HG03469 (cell line): ENCODE measurements around the gene ERH.
A peak's percentile ranks its signal among the peaks of the same experiment; 100 is the strongest.
"Not testable (repeated sequence)": the region's sequence is repeated elsewhere in the genome, so short reads cannot be mapped to it uniquely, and the experiment has no call there.

Experiments
- ATAC-seq: cut with Tn5 transposase; IDR thresholded peaks from one replicate; pipeline ENCODE4 v1.9.1; 2021; ENCODE audit warnings: mild to moderate bottlenecking, moderate library complexity, moderate number of reproducible peaks; ENCODE audit not compliant: unreplicated experiment

The ERH gene

DNA sequence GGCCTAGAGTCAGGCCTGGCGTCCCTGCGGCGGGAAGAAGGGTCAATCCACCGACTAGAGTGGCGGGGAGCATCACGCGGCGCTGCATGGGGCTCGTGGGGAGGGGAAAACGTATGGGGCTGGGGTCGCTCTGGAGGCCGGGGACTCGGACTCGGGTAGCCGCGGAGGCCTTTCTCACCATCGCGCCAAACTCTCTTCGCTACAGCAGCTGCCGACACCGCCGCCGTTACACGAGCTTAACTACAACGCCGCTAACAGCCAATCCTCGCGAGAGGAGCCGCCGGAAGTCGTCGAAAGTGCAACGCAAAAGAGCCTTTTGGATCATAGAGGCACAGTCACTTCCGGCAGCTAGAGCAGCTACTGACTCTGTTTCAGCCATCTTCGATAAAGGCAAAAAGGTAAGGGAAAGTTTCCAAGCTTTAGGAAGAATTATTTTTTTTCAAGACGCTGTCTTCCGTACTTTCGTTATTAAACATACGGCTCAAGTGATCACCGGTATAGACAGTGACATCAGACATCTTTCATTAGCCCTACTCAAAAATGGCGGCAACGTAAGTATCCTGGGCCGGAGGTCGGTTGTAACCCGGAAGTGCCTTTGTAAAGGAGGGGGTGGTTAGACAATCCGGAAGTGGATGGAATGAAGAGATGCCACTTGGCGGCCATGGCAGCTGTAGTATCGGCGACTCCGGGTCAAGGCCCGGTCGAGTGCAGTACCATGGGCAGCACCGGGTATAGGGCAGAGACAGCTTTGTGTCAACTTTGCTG, at the start of gene ERH, which contains the start of gene SLC39A9:
Gene ERH, minus strand, starts transcription at position 247 of the 765 bp plus-strand sequence. Its CDS starts 66 bp downstream, at position 181.
Gene SLC39A9, plus strand, starts transcription at position 640 of the 765 bp plus-strand sequence. CDS start 678 bp downstream, outside the sequence.
- ATAC-seq: peak; percentile 76

DNA sequence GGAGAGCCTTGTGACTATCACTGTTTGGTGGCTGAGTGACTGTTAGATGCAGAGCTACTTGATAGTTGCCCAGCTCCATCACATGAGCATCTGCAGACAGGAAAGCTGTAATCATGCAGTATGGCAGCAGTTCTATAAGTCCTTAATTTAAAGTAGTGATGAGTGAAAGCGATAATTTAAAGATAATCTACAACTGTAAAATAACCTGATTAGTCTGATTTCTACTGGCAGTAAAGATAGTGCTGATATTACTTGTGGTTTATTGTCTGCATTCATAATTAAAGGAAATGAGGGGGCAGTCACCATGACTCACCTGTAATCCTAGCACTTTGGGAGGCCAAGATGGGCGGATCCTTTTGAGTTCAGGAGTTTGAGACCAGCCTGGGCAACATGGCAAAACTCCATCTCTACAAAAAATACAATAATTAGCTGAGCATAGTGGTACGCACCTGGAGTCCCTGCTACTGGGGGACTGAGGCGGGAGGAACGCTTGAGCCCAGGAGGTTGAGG, 45.3 kb upstream of the ERH start:
- no peak for ATAC-seq

DNA sequence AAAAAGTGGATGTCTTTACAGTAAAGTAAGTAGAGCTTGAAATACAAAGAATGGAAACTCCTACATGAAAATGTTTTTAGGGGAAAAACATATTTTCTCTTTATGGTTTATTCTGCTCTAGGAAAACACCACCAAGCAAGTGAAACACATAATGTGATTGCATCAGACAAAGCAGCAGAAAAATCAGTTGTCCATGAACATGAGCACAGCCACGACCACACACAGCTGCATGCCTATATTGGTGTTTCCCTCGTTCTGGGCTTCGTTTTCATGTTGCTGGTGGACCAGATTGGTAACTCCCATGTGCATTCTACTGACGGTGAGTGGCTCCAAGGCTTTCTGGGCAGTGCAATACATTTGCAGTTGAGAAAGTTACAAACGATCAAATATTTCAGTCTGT, 43.8 kb upstream of the ERH start:
- ATAC-seq: no peak

DNA sequence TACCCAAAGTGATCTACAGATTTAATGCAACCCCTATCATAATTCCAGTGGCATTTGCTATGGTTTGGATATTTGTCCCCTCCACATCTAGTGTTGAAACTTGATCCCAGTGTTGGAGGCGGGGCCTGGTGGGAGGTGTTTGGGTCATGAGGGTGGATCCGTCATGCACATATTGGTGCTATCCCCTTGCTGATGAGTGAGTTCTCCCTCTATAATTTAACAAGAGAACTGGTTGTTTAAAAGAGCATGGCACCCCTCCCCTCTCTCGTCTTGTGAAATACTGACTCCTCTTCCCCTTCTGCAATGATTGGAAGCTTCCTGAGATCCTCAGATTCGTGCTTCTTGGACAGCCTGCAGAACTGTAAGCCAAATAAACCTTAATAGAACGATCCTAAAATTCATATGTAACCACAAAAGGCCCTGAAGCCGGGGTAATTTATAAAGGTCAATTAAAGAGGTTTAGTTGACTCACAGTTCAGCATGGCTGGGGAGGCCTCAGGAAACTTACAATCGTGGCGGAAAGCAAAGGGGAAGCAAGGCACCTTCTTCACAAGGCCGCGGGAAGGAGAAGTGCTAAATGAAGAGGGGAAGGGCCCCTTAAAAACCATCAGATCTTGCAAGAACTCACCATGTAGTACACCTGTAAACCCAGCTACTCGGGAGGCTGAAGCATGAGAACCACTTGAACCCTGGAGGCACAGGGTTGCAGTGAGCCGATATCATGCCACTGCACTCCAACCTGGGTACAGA, 41.6 kb upstream of the ERH start:
- no peak for ATAC-seq

DNA sequence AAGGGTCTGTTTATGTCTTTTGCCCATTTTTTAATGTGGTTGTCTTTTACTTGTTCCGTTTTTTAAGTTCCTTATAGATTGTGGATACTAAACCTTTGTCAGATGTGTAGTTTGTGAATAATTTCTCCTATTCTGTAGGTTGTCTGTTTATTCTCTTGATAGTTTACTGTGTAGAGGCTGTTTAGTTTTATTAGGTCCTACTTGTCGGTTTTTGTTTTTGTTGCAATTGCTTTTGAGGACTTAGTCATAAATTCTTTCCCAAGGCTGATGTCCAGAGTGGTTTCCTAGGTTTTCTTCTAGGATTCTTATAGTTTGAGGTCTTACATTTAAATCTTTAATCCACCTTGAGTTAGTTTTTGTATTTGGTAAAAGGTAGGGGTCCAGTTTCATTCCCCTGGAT, 34.3 kb upstream of the ERH start:
- ATAC-seq: no peak

DNA sequence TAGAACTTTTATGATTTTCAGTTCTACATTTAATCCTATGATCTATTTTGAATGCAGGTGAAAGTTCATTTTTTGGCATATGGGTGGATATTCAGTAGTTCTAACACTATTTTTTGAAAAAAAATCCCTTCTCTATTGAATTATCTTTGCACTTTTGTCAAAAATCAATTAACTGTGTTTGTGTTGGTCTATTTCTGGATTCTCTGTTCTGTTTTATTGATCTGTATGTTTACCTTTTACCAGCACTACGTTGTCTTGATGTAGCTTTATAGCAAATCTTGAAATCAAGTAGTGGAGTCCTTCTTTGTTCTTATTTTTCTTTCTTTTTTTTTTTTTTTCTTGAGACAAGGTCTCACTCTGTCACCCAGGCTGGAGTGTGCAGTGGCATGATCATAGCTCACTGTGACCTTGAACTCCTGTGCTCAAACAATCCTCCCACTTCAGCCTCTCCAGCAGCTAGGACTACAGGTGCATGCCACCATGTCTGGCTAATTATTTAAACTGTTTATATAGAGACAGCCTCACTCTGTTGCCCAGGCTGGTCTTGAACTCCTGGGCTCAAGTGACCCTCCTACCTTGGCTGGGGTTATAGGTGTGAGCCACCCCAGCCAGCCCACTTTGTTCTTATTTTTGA, 32.3 kb upstream of the ERH start:
- no peak for ATAC-seq

DNA sequence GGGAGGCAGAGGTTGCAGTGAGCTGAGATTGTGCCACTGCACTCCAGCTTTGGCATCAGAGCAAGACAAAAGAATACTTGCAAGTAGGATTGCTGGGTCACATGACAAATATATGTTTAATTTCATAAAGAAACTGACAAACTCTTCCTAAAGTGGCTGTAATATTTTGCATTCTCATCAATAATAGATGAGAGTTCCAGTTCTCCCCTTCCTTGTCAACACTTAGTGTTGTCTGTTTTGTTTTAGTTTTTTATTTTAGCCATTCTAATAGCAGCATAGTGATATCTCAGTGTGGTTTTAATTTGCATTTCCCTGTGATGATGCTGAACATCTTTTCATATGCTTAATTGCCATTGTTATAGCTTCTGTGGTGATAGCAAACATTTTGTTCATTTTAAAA, 31.5 kb upstream of the ERH start:
- no peak for ATAC-seq

DNA sequence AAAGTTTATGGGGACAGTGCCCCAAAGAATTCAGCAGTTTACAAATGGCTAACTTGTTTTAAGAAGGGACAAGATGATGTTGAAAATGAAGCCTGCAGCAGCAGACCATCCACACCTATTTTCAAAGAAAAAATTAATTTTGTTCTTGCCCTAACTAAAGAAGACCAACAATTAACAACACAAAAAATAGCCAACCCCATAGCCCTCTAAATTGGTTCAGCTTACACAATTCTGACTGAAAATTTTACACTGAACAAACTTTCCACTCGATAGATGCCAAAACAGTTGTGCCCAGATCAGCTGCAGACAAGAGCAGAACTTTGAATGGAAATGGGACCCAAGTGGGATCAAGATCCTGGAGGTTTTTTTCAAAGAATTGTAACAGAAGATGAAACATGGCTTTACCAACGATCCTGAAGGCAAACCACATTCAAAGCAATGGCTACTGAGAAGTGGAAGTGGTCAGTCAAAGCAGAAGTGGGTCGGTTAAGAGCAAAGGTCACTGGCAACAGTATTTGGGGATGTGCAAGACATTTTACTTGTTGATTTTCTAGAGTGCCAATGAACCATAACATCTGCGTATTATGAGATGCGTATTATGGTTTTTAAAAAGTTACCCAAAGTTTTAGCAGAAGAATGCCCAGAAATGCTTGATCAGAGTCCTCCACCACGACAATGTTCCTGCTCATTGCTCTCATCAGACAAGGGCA, 30.3 kb upstream of the ERH start:
- ATAC-seq: no peak

DNA sequence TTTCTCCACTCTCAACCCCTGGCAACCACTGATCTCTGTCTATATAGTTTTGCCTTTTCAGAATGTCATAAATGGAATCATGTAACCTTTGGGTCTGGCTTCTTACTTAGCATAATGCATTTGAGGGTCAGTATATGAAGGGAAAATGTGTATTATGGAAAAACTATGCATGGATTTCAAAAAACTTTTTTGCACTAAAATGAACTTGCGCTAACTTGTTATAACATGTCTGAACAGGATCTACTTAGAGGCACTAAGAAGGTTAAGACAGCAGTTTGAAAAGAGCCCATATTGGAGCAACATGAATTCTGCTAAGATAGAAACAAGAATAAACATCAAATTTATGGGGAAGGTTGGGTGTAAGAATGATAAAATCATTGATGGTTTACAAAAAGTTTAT, 29.5 kb upstream of the ERH start:
- no peak for ATAC-seq

DNA sequence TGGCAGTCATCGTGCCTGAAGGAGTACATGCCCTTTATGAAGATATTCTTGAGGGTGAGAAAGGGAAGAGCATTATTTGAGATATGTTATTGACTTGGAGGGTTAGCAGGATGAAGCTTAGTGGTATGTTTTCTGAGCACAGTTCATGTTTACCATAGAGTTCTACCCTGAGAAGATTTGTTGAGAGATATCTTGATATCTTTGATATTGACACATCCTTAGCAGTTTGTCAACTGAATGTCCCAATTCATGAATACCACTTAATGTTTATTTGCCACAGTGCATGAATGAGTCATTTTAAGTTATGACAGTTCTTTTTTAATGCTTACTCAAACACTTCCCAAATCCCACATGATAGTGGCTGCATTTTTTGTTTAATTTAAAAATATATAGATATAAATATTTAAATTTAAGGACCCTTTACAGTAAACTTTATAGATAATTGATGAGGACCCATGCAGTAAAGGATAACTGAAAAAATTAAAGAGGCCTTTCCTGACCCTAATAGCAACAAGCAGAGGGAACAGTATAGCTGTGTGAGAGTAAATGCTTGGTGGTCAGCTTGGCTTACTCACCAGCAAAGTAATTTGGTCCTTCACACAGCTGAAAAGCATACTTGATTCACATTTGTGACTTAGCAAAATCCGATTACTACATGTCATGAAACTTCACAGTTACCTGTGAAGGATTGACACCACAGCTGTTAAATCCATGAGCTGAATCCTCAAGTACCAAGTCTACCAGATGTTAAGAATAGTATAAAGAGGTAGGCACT, 26.2 kb upstream of the ERH start:
- ATAC-seq: no peak

DNA sequence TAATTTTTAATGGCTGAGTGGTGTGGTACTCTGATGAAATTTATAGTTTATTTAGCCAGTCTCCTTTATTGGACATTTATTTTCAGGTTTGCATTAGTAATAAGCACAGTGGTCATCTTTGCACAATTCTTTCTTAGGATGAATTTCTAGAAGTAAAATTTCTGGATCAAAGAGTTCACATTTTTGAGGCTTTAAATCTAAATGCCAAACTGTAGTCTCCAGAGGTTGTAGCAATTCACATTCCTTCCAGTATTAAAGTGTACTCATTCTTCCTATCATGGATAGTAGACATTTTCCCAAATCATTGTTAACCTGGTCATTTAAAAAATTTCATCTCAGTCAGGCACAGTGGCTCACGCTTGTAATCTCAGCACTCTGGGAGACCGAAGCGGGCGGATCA, 25.2 kb upstream of the ERH start:
- no peak for ATAC-seq

DNA sequence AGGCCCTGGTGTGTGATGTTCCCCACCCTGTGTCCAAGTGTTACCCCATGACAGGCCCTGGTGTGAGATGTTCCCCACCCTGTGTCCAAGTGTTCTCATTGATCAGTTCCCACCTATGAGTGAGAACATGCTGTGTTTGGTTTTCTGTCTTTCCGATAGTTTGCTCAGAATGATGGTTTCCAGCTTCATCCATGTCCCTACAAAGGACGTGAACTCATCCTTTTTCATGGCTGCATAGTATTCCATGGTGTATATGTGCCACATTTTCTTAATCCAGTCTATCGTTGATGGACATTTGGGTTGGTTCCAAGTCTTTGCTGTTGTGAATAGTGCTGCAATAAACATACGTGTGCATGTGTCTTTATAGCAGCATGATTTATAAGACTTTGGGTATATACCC, 18.0 kb upstream of the ERH start:
- not testable (repeated sequence) for ATAC-seq

DNA sequence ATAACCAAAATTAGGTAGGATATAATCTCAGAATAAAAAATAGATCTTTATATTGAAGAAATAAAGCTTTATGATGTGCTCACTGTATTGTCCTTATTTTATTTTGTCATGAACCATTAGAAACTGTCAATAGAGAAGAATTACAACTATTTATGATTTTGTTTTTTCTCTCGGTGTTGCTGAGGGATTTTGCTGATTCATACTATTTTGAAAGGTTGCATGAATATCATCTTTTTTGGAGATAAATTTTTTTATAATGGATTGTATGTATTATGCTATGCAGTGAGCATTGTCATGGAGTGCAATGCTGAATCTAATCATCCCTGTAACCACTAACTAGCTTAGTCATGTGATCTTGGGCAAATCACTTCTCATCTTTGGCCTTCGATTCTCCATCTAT, 15.4 kb upstream of the ERH start:
- no peak for ATAC-seq

DNA sequence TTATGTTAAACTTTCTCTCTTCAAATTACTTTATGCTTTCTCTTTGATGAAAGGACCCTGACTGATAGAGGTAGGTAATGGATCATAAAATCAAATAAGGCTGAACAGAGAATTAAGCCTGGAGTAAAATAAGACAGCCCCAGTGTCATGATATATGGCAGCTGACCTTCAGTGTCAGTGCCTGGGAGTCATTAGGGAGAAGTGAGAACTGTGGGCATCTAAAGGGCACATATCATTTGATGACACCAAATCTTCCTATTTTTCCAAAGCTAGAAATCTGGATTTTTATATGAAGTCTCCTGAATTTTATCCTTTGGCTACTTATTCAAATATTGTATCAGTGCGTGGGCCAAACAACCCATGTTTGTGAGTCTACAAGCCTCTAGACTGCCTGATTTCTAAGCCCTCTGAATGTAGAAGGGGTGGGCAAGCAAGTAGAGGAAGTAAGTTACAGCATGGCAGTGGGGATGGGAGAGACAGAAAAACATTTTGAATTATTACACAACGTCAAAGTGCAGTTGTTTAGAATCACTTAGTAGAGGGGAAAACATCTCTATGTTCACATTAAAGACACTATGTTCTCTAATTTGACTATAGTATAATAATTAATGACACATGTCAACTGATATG, 10.3 kb upstream of the ERH start:
- ATAC-seq: no peak

DNA sequence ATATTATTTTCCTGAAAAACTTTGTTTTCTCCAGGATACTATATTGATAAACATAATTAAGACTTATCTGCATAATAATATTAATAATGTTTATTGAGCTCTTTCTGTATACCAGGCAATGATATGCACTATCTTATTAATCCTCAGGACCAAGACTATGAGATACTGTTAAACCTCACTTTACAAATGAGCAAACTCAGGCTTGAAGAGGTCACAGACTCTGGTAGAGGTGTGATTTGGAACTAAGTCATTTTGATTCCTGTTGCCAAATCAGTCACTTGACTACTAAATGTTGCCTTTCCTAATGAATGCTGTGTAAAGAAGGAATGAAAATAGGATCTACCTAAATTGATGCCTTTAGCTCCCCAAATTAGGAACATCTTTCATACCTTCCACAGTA, 7.7 kb upstream of the ERH start:
- ATAC-seq: no peak

DNA sequence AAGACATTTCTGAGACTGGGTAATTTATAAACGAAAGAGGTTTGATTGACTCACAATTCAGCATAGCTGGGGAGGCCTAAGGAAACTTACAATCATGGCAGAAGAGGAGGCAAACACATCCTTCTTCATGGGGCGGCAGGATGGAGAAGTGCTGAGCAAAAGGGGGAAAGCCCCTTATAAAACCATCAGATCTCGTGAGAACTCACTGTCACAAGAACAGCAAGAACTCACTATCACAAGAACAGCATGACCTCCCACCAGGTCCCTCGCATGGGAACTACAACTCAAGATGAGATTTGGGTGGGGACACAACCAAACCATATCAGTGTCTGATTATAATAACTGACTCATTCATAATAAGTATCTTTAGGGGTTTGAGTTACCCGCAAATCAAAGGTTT, 6.8 kb upstream of the ERH start:
- ATAC-seq: no peak

DNA sequence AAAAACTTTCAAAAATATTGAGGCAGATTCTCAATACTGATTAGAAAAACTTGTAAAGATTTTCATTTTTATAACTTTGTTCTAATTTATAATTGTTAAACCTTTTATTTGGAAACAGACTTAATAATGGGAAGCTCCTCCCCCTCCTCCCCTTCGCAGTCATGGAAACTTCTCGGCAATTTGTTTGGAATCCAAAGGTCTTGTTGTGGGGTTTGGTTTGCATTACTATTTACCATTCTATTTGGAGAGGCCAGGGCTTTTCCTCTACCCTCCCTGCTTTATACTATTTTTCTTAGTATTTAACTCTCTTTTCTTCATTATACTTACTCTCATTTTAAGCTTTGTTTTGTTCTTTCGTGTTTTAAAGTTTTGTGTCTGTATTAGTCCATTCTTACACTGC, 6.4 kb upstream of the ERH start:
- no peak for ATAC-seq

DNA sequence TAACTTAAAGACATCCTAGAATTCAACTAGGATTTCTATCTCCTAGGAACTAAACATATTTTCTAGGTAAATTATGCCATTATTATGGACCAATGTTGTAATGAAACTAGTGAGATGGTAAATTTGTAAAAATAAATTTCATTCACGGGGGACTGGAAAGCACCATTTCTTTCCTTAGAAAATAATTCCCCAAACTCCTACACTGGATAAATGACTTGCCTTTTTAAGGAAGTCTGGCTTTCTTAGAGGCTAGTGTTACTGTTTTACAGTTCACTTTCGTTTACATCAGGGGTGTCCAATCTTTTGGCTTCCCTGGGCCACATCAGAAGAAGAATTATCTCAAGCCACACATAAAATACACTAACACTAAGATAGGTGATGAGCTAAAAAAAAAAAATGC, 3.7 kb upstream of the ERH start:
- ATAC-seq: no peak

DNA sequence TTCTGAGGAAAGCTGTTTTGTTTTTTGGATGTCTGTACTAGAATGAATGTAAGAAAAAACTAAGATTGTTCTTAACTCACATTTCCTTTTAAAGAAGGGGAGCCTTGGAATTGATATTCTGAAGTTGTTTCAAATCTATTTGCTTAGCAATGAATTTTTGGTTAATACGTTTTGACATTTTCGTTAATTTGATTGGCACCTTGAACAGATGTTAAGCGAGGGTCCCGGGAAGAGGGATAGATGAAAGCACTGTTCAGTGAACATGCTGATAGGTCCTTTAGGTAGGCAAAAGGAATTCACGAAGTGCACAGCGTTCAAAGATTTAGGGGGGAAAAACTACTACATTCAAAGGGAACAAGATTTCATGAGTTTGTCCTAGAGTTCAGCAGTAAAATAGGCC, 2.1 kb upstream of the ERH start:
- no peak for ATAC-seq

DNA sequence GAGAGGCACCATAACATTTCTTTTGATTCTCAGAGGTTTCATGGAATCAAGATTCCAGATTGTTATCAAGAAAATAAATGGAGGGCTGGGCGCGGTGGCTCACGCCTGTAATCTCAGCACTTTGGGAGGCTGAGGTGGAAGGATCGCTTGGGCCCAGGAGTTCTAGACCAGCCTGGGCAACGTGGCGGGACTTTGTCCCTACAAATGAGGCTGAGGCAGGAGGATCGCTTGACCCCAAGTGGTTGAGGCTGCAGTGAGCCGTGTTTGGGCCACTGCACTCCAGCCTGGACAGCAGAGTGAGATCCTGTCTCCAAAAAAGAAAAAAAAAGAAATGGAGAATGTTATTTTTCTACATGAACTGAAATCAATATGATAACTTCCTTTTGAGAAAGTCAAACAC, 1.7 kb upstream of the ERH start:
- ATAC-seq: no peak
